ENCODE measurements around the gene UBAP1. TPM values are rescaled to one million over a fixed set of nuclear protein-coding genes. Genes with fewer than 3 reads are reported as not detected.

The UBAP1 gene
- total RNA-seq, 1 donor from 2014 or later = 35.8 TPM

- H3K4me3 Mint-ChIP-seq = no peak overlapping the region
- no peaks in the 10 kb centered on the region for H3K9me3 Mint-ChIP-seq
- H3K4me1 Mint-ChIP-seq = no peaks in the 10 kb centered on the region
- no peaks in the 10 kb centered on the region for H3K36me3 Mint-ChIP-seq (ENCODE audit: low read depth)
- no peak for DNase-seq (ENCODE audit: low read depth, low spot score)
- no peaks in the 10 kb centered on the region for H3K27me3 Mint-ChIP-seq (ENCODE audit: low read depth)
- no peak overlapping the region for H3K27ac Mint-ChIP-seq (ENCODE audit: unreplicated experiment)
- TF ChIP-seq CTCF (conservative IDR thresholded peaks at IDR 0.05) = no peak
These were observed 24.8 kb upstream of the UBAP1 start for GRCh38 chr9:34154057-34154456.

GRCh38 chr9:34157318-34157717 is 21.5 kb upstream of the UBAP1 start:
- H3K9me3 Mint-ChIP-seq = no peaks in the 10 kb centered on the region
- no peak for TF ChIP-seq CTCF (conservative IDR thresholded peaks at IDR 0.05)
- no peaks in the 10 kb centered on the region for H3K4me1 Mint-ChIP-seq
- no peak overlapping the region for H3K4me3 Mint-ChIP-seq
- H3K27me3 Mint-ChIP-seq (ENCODE audit: low read depth) = no peaks in the 10 kb centered on the region
- no peak overlapping the region for H3K27ac Mint-ChIP-seq (ENCODE audit: unreplicated experiment)
- no peaks in the 10 kb centered on the region for H3K36me3 Mint-ChIP-seq (ENCODE audit: low read depth)
- no peak for DNase-seq (ENCODE audit: low read depth, low spot score)

- no peaks in the 10 kb centered on the region for H3K9me3 Mint-ChIP-seq
- H3K27me3 Mint-ChIP-seq (ENCODE audit: low read depth) = no peaks in the 10 kb centered on the region
- no peak overlapping the region for H3K27ac Mint-ChIP-seq (ENCODE audit: unreplicated experiment)
- no peaks in the 10 kb centered on the region for H3K4me1 Mint-ChIP-seq
- H3K36me3 Mint-ChIP-seq (ENCODE audit: low read depth) = no peaks in the 10 kb centered on the region
- DNase-seq (ENCODE audit: low read depth, low spot score) = no peak
- H3K4me3 Mint-ChIP-seq = no peak overlapping the region
- TF ChIP-seq CTCF (conservative IDR thresholded peaks at IDR 0.05) = no peak
These were observed 20.9 kb upstream of the UBAP1 start for GRCh38 chr9:34157898-34158297.

GRCh38 chr9:34158362-34158869 is 20.4 kb upstream of the UBAP1 start:
- TF ChIP-seq CTCF (conservative IDR thresholded peaks at IDR 0.05) = no peak
- Mint-ChIP-seq H3K27ac (ENCODE audit: unreplicated experiment) (no peak overlapping the region), H3K4me1 (no peaks in the 10 kb centered on the region), H3K36me3 (ENCODE audit: low read depth) (no peaks in the 10 kb centered on the region), H3K4me3 (no peak overlapping the region), H3K27me3 (ENCODE audit: low read depth) (no peaks in the 10 kb centered on the region), H3K9me3 (no peaks in the 10 kb centered on the region)
- no peak for DNase-seq (ENCODE audit: low read depth, low spot score)

GRCh38 chr9:34163434-34163833 is 15.4 kb upstream of the UBAP1 start:
- Mint-ChIP-seq H3K4me1 (no peaks in the 10 kb centered on the region), H3K27ac (ENCODE audit: unreplicated experiment) (no peak overlapping the region), H3K36me3 (ENCODE audit: low read depth) (no peaks in the 10 kb centered on the region), H3K9me3 (no peaks in the 10 kb centered on the region), H3K4me3 (no peak overlapping the region), H3K27me3 (ENCODE audit: low read depth) (no peaks in the 10 kb centered on the region)
- DNase-seq (ENCODE audit: low read depth, low spot score) = no peak
- no peak for TF ChIP-seq CTCF (conservative IDR thresholded peaks at IDR 0.05)

GRCh38 chr9:34169125-34169524 is 9.7 kb upstream of the UBAP1 start:
- Mint-ChIP-seq H3K27me3 (ENCODE audit: low read depth) (no peaks in the 10 kb centered on the region), H3K36me3 (ENCODE audit: low read depth) (no peaks in the 10 kb centered on the region), H3K4me1 (no peaks in the 10 kb centered on the region), H3K4me3 (no peak overlapping the region), H3K27ac (ENCODE audit: unreplicated experiment) (no peak overlapping the region), H3K9me3 (no peaks in the 10 kb centered on the region)
- no peak for DNase-seq (ENCODE audit: low read depth, low spot score)
- no peak for TF ChIP-seq CTCF (conservative IDR thresholded peaks at IDR 0.05)

Data from neural crest cell (in vitro differentiated cells).